HG03460 (cell line): ENCODE data around the gene ISG15.
A peak's percentile ranks its signal among the peaks of the same experiment; 100 is the strongest.
"Not testable (repeated sequence)": the region's sequence is repeated elsewhere in the genome, so short reads cannot be mapped to it uniquely, and the experiment has no call there.

ENCODE experiments used
- ATAC-seq: cut with Tn5 transposase; IDR thresholded peaks from one replicate; pipeline ENCODE4 v1.9.1; 2021; ENCODE audit not compliant: unreplicated experiment

ISG15 gene

DNA sequence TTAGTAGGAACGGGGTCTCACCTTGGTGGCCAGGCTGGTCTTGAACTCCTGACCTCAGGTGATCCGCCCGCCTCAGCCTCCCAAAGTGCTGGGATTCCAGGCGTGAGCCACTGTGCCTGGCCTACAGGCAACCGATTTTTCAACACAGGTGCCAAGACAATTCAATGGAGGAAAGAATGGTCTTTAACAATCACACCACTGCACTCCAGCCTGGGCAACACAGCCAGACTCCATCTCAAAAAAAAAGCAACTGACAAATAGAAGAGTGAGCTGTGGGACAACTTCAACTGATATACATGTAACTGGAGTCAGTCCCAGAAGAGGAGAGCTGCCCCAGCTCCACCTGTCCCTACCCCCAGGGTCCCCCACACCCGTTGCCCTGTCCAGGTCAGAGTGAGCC, 18.8 kb upstream of the ISG15 start:
- not testable (repeated sequence) for ATAC-seq

DNA sequence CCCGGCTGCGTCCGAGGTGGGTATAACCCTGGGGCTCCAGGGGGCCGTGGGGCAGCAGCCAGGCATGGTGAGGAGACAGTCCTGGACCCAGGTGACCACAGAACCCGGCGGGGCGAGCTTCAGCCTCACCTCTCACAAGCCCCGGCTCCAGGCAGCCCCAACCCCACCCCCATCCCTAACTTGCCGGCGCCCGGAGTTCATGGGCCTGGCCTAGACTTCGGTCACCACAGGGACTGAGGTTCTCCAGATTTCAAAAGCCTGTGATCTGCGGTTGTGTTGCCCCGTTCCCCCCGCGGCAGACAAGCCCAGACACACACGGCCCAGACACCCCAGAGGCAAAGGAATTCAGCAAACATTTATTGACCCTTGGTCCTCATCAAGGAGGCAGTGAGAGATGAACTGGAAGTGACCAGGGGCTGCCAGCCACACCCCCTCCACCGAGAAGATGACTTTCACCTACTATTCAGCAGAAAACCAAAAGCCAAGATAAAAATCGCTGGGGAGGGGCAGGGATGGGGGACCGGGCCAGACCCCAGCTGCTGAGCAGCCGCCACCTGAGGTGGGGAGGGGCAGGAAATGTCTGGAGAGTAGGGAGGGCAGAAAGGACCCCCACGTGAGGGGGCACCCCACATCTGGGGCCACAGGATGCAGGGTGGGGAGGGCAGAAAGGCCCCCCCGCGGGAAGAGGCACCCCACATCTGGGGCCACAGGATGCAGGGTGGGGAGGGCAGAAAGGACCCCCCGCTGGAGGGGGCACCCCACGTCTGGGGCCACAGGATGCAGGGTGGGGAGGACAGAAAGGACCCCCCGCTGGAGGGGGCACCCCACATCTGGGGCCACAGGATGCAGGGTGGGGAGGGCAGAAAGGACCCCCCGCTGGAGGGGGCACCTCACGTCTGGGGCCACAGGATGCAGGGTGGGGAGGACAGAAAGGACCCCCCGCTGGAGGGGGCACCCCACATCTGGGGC, 17.3 kb upstream of the ISG15 start:
- ATAC-seq, result no peak

DNA sequence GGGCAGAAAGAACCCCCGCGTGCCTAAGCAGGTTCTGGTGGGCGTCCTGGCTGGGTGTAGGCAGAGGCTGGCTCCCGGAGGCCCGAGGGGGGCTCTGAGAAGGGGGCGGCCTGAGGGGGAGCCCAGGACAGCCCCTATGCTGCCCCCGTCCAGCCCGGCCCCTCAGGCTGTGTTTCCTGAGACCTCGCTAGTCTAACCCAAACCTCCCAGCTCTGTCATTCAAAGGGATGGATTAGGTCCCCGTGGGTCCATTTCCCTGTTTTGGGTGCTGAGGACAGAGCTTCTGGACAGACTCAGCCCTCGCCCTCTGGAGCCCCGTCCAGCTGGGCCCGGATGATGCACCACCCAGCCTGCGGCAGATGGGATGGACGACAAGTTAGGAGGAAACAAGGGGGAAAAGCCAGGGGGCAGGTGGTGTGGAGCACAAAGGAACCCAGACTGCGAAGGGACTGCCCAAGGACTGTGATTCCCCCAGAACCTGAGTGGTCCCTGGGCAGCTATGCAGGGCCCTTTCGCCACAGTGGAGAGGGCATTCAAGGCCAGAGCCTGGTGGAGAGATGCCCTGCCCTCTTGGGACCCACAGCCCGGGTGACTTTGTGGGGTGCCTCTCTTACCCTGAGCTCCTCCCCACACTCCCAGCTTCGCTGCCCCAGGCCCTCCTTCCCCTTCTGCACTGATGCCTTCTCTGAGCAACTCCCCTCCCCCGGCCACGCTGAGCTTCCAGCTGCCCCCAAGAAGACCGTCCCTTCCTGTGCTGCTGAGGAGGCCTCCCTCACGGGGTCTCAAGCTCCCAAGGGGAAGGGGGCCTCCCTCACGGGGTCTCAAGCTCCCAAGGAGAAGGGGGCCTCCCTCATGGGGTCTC, 16.2 kb upstream of the ISG15 start:
- ATAC-seq, result no peak

DNA sequence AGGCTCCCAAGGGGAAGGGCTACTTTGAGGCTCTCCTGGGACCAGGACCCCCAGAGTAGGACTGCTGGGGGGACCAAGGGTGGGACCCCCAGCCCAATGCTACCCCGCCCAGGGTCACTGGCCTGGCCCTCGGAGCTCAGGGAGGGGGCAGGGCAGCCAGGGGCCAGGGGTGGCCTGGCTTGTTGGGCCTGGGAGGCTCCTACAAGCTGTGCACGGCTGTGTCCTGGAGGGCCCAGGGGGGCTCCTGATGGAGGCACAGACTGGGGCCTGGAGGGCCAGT, 15.6 kb upstream of the ISG15 start:
- ATAC-seq, result no peak

DNA sequence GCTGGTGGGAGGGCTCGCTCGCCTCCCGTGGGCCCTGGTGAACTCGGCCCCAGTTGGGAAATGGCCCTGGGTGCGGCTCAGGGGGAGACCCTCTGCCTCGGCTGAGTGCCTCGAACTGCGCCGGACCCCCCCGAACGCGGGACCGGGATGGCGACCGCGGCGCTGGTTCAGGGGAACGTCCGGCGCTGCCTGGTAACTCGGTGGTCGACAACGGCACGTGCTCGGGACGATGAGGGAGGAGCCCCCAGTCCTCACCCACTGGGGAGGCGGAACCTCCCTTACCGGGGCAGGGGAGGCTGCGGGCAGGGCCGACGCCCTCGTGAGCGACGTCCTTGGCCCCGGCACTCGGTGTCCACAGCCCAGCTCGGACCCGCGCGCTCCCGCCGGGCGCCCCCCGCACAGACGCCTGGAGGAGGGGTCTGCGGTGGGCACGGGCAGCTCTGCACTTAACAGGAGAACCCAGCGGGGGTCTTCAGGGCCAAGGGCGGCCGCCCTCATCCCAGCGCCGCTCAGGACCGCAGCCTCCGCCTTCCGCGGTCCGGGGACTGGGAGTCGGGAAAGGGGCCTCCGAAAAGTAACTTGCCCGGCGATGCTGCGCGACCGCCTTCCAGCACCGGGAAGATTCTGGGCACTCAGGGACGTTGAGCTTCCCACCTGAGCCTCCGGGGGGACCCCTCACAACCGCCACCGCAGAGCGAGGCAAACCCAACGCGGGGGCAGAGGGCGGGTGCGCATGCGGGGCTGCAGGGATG, 15.1 kb upstream of the ISG15 start:
- no peak for ATAC-seq

DNA sequence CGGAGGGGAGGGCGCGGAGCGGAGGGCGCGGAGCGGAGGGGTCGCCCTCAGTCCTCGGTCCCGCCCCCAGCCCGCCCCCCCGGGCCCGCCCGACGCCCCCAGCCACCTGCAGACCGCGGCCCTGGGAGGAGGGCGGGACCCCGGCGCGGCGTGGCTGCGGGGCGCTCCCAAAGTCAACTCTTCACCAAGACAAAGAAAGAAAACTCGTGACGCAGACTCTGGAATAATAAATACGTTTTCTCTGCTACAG, 14.6 kb upstream of the ISG15 start:
- ATAC-seq, result no peak

DNA sequence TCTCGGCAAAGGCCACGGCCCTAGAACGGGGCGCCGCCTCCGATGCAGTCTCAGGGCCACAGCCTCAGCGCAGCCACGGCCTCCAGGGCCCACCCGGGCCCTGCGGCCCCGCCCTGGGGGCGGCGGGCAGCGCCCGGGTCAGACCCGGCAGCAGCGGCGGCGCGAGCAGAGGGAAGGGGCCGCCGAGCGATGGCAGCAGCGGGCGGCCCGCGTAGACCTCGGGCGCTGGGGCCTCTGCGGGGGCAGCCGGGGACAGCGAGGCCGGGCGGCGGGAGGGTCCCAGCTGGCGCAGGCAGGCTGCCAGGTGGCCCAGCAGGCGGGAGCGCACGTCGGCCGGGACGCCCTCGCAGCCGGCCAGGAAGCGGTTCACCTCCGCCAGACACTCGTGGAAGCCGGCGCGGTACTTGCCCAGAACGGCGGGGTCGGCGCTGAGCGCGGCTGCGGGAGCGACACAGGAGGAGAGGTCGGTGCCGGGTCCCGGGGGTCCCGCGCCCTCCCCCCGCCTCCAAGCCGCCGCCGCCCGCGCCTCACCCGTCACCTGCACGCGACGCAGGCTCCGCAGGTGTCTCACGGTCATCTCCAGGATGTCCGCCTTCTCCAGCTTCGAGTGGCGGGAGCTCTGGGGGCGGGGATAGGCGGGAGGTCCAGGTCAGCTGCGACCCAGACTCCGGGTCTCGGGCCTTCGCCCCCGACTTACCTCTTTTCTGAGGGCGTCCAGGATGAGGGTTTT, 14.1 kb upstream of the ISG15 start:
- no peak for ATAC-seq

DNA sequence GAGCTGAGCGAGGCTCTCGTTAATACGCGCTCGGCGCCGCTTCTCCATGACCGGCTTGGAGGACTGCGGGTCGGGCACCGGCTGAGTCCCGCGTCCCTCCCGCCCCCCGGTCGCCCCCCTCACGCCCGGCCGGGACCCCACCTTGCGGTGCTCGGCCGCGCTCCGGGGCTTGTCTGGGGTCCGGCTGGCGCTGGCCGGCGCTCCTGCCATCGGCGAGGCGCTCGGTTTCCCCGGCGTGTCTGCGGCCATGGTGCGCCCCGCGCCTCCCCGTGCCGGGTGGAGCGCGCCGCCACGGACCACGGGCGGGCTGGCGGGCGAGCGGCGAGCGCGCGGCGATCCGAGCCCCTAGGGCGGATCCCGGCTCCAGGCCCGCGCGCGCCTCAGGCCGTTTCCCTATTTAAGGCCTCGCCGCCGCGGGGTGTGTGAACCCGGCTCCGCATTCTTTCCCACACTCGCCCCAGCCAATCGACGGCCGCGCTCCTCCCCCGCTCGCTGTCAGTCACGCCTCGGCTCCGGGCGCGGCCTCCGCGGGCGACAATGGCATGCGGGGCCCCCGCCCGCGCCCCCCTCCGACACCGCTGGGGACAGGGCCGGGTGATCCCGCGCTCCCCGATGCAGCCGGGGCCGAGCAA, 13.5 kb upstream of the ISG15 start, which contains the start of gene HES4:
Gene HES4 (minus strand): TSS at position 373 of the 632 bp plus-strand sequence. CDS start 124 bp downstream, at position 249.
- peak; percentile 37 for ATAC-seq

DNA sequence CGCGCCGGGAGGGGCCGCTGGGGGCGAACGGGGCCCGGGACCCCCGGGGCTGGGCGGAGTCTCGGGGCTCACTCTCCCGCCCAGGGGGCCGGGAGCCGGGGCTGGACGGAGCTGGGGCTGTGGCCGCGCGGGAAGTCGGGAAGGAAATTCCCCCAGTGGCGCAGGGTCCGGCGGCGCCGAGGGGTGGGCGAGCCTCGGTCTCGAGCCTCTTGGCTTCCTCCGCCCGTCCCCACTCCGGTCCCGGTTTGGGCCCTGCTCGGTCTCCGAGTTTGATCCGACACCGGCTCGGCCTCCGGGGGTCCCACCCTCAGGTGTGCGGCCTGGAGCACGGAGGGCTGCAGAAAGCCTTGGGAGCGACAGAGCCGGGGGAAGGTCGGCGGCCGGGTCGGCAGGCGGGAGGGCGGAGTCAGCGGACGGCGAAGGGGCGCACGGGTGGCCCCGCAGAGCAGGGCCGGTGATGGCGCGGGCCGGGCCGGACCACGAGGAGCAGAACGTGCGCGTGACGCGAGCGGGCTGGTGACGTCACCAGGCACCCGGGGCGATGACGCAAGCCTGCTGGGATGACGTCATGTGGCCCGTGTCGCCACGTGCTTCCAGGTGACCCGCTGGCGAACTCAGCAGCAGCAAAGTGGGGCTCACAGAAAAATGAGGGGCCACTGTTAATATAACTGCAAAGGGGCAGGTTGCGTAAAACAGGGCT, 12.8 kb upstream of the ISG15 start:
- peak; percentile 9 for ATAC-seq

DNA sequence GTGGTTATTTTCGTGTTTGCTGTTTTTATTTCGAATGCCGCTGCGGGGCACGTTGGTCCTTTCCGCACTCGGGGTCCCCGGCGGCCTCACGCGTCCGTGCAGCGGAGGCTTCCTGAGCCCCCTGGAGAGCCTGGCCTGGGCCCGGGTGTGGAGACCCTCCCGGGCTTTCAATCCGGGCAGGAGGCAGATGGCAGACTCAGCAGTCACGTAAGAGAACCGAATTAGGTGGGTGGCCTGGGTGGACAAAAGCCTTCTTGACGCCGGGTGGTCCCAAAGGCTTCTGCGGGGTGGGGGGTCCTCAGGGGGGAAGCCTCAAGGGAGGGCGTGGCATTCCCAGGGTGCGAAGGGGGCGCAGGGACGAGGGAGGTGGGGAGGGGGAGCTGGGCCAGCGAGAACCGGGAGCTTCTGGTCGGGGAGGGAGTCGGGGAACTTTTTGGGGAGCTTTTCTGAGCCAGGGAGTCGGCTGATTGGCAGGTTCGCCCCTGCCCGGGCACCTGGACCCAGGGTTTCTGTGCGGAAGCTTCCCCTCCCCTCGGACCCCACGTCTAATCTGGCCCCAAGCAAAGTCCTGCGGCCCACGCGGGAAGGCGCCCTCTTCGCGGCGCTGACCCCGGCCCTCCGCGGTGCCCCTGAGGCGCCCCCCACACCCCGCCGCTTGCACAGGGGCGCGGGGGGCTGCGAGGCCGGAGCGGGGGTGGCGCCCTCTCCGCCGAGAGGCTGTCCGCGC, 12.1 kb upstream of the ISG15 start:
- ATAC-seq, result no peak

DNA sequence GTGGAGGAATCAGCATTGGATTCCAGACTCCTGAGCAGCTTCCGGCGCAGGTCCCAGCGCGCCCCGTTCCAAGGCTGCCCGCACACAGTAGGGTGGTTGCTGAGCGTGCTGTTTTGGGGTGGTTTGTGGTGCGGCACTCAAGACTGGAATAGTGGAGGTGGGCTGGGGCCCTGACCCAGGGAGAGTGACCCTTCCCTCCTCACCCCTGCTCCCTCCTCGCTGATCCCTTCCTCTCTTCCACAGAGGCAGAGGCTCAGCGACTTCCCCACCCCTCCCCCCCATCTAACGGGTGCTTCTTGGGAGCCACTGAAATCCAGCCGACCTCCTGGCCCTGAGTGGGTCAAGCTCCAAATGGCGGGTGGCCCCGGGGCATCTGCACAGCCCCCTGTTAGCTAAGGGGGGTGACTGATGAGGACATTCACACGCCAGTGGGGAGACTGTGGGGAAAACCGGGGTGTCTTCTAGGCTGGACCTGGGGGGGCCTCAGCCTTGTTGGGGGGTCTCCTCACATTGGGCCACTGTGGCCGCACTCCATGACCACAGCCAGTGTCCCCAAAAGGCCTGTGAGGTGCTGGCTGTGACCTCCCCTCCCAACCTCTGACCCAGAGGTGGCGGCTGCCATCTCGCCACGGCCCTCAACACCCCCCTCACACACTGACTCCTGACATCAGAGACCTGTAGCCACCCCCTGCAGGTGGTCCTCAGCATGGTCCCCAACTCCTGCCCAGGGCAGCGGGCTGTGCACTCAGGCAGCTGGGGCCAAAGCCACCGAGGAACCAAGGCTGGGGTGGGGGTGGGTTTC, 9.5 kb upstream of the ISG15 start:
- no peak for ATAC-seq

DNA sequence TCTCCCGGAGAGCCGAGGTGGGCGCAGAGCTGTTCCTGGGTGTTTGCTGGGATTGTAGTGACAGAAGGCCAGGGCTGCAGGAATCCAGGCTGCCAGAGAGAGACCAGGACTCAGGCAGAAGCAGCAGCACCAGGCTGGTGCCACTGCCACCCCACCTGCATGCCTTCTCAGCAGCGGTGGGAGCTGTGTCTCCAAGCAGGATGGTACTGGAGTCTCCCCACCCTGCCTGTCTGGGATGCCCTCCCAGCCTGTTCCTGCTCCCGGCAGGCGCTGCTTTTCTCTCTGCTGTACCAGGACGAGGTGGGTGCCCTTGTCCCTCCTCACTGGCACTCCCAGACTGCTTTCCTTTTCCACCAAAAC, 8.9 kb upstream of the ISG15 start:
- ATAC-seq, result no peak

DNA sequence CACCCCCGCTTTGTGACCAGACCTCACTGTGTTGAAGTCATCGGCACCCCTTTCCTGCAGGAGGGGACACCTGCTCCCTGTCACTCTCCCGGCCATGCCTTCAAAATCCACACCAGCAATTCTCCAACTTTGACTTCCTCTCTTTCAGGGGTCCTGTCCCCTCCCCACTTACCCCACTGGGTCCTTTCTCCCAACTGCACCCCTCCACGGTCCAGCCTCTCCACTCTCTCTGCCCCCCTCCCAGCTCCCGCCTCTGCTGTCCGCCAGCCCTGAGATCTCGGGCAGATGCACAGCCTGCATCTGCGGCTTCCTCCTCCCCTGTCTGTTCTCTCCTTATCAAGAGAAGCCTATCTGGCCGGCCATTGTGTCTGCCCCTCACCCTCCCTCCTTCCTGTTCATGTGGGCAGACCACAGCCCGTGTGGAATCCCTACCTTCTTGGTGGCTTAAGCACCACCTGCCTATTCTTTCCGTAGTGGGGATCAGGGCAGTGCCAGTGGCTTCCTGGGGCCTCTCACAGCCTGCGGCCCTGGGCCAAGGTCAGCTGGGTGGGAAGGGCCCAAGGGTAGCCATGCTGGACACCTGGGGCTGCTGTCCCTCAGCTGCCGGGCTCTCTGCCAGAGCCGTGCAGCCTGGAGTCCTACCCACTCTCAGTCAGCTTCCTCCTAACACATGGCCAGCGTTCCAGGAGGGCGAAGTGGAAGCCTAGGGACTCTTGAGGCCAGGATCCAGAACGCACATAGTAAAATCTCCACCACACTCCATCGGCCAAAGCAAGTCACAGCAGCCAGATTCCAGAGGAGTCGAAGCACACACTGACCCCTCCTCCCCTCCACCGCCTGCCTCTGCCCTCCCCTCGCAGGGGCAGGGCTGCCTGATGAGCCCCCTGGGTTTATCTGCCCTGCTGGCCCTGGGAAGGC, 8.3 kb upstream of the ISG15 start:
- ATAC-seq, result no peak

DNA sequence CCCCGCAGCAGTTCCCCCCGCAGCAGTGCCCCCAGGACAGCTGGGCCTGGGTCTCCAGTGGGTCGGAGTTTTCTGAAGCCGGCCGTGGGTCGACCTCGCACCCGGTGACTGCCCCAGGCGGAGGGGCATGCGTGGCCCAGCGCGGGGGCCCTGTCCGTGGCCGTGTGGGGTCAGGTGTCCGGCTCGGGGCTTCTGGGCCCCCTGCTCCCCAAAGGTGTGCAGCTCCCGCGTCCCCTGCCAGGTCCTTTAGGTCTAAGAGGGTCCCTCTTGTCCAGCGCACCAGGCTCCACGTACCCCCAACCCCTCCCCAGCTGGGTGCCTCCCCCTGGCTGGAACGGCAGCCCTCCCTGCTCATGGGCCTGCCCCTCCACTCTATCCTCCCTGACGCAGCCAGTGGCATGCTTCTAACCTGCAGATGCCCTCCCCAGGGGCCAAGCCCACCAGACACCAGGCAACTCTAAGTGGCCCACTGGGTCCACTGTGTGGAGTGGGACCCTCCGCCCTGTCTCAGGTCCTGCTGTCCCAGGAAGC, 7.5 kb upstream of the ISG15 start:
- ATAC-seq, result no peak

DNA sequence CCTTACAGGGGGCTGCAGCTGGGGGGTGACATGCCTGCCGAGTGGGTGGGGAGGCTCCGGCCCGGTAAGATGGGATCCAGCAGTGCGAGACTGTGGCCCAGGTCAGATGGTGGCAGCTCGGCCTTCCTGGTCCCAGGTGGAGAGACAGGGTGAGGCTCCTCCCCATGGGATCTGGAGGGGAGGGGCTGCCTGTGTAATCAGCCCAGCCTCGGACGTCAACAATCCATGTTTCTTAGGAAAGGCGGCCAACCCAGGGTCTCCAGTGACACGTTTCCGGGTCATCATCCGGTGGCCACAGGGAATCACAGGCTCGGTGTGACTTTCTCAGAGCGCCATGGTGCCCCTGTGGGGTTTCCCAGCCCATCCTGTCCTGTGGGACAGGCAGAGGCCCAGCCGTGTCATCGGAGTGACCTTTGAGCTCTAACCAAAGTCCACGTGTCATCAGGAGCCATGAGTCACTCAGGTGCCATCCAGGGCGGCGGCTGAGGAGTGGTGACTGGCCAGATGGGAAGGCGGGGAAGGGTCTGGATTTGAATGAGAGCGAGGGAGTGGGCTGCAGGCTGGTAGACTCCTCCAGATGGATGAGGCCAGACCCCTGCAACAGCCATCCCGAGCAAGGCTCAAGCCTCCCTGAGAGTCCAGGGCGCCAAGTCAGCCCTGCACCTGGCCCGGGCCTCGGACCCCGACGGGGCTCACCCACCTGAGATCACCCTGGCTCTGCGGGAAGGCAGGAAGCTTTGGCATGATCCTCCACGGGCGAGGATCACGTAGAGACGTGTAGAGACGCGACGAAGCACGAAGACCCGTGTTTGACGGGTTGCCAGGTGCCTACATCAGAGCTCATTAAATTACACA, 6.8 kb upstream of the ISG15 start:
- ATAC-seq, result no peak

DNA sequence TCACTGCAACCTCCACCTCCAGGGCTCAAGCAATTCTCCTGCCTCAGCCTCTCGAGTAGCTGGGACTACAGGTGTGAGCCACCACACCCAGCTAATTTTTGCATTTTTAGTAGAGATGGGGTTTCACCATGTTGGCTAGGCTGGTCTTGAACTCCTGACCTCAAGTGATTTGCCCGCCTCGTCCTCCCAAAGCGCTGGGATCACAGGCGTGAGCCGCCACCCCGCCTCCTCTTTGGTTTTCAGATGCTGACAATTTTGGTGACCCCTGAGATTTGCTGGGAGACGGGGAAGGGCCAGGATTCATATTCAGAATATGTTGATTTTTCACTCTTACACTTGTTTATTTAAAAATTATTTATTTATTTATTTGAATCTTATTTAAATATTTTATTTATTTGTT, 3.2 kb upstream of the ISG15 start:
- not testable (repeated sequence) for ATAC-seq
